Renal pelvis (tissue), 4 donors: ENCODE measurements around the gene HRK. TPM values are rescaled to one million over a fixed set of nuclear protein-coding genes. Genes with fewer than 3 reads are reported as not detected.

Source experiments
- DNase-seq: peaks from one replicate; pipeline ENCODE4 v3.0.0-alpha.2; 2013
- polyA plus RNA-seq, 3 donors: library from polyadenylated mRNA; unstranded; fragments of 120-200 nt; gene quantifications; one replicate each; pipeline ENCODE4 v1.2.1, GENCODE V29; 2013; ENCODE audit not compliant: insufficient read length in 3 of 3

Gene HRK
- polyA plus RNA-seq, 3 donors = 0.22 to 0.54 (median 0.39) TPM

DNA sequence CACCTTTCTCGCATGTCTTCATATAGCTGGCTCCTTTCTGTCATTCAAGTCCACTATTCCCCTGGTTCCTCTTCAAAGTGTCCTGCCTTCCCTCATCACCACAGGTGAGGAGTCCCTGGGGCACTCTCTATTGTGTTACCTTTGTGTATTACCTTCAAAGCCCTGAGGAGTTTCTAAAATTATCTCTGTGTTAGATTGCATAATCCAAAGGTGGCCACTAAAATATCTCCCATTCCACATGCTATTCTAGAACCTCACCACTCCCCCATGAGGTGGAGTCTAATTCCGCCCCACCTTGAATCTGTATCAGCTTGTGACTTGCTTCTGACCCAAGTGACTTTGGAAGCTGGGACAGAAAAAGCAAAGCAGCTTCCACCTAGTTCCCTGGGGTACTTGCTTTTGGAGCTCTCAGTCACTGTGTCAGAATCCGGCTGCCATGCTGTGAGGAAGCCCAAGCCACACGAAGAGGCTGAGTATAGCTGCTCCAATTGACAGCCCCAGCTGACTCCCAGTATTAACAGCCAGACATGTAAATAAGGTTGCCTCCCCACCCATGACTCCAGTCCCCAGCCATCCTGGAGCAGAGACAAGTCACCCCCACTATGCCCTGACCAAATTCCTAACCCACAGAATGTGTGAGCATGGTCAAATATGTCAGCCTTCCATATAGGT is 6.8 kb downstream of the HRK start:
- no peak for DNase-seq

DNA sequence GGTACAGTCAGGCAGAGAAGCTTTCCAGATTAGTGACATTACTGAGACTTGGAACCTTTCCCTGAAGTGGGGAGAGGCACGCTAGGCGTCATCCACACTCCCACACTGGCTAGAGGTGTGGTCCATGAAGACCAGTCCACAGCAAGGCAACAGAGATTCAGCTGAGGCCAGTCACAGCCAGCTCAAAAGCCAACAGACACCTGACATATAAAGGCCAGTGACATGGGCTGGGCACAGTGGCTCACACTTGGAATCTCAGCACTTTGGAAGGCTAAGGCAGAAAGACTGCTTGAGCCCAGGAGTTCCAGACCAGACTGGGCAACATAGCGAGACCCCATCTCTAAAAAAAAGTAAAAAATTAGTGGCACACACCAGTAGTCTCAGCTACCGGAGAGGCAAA is 10.9 kb downstream of the HRK start:
- no peak for DNase-seq

DNA sequence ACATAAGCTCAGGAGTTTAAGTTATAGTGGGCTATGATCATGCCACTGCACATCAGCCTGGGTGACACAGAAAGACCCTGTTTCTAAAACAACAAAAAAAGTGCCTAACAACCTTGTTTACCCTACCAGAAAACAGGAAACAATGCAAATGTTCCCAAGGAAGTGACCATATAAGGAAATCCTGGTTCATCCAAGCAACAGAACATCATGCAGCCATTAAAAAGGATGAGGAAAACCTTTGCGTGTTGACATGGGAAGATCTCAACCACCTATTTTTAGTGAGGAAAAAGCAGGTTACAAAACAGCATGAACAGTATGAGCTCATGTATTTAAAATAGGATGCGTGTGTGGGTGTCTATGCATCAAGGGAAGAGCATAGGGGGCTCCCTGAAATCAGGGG is 13.7 kb downstream of the HRK start:
- no peak for DNase-seq

DNA sequence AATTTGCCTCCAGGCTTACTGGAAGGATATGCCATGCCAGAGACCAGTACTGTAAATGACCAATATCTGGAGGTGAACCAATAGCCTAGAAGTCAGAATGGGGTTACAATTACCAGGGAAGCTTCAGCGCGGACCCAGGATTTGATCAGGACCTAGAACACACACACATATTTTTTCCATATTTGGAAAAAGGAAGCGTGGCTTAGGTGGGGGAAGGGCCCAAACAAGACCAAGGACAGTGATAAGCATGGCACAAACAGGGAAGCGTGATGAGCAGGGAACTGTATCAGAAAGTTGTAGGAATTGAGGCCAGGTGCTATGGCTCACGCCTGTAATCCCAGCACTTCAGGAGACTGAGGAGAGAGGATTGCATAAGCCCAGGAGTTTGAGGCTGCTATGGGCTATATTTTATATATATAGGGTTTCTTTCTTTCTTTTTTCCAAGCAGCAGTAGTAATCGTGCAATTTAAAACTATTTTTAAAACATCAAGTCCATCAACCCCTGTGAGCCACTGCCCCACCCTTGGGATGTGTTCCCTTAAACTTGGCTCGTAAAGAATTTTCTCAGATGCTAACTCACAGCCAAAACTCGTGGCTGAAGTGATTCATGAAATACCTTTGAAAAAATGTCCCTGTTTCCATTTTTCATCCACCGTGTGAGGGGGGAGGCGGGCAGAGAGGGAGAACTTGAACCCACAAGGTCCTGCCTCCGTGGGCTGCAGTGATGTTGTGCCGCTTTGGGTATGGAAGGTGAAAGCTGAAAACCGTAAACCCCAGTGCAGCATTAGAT is 16.7 kb downstream of the HRK start:
- no peak for DNase-seq

DNA sequence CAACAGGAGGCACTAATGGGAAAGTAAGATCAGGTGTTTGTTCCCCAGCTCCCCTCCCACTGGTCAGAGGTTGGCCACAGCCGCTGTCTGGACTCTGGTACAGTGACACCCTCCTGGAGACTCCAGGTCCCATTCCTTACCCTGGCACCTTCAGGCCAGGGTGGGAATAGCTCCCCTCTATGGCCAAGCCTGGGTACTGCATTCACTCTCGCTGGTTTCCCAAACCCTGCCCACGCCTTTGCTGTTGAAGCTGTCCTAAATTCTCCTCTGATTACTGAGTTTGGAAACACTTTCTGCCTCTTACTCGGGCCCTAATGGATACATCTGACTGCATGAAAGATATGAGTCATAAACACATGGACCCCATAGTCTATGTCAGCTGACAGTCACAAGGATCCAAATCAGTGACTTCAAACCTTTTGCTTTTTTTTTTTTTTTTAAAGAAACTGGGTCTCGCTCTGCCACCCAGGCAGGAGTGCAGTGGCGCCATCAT is 17.9 kb downstream of the HRK start:
- no peak for DNase-seq

DNA sequence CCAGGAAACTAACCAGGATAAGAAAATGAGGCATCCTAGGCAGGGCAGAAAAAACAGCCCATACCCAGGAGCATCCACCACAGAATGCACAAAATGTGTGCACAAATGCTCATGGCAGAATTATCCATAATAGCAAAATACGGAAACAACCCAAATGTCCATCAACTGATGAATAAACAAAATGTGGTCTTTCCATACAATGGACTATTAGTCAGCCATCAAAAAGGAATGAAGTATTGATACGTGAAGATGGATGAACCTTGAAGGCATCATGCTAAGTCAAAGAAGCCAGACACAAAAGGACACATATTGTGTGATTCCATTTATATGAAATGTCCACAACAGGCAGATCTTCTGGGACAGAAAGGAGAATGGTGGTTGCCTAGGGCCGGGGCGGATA is 19.1 kb downstream of the HRK start:
- DNase-seq = no peak

DNA sequence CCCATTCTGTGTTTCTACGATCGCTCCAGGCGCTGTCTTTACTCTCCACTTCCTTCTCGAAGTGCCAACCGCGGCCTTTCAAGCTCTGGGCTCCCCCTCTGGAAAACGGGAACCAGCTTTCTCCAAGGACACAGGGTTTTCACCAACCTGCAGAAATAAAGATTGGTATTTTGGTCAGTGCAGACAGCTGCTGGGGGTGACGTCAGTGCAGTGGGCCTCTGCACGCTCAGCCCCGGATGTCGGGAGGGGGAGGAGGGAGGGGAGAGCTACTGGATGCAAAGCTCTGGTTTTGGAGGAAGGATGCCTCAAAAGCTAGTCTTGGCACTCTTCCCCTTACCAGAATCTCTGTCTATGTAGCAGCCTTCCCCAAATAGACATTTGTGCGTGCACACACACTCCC is 19.9 kb downstream of the HRK start:
- DNase-seq = no peak

DNA sequence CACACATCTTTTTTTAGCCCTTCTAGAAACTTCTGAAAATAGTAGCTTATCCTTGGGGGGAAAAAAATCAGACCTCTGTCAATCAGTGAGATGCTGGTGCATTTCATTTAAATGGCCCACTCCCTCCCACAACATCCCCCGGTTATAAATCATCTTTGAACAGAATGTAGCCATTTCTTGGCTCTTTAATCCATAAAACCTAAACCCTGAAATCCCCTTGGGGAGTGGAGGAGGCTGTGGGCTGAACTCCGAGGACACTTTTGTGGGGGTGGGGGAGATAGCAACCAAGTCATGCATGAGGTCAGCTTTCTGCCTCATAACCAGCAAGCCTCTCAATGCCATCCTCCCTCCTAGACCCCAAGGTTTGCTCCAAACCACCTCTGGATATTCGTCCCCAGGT is 21.0 kb downstream of the HRK start:
- DNase-seq = no peak

DNA sequence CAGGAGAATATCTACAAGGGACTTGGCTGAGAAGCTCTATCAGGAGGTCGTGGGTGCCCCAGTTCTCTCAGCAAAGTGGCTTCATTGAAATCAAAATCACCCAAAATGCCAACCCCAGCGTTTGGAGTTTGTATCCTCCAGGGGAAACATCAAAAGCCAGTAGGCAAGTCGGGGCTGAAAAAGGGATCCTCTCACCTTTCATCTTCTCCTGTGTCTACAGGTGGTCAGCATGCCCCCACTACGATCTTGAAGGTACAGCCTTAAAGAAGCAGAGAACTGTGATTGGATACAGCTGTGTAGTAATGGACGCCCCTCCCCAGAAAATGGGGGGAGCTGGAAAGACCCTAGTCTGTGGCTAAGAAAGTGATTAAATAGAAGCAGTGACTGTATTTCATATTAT is 22.2 kb downstream of the HRK start:
- DNase-seq = no peak

DNA sequence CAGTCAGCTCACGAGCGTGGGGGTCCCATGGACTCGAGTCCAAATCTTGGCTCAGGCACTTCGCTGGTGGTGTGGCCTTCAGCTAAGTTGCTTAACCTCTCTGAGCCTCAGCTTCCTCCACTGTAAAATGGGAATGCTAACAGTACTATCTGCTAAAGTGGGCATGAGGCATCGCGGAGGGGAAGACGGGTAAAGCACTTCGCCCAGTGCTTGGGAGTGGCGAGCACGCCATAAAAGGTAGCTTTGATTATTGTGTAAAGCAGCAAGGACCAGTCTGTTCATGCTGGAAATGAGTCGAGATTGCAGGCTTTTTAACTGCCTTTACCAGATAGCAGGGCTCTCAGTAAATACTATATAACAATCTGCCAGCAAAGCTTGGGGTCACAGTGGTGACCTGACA is 24.5 kb downstream of the HRK start:
- no peak for DNase-seq

DNA sequence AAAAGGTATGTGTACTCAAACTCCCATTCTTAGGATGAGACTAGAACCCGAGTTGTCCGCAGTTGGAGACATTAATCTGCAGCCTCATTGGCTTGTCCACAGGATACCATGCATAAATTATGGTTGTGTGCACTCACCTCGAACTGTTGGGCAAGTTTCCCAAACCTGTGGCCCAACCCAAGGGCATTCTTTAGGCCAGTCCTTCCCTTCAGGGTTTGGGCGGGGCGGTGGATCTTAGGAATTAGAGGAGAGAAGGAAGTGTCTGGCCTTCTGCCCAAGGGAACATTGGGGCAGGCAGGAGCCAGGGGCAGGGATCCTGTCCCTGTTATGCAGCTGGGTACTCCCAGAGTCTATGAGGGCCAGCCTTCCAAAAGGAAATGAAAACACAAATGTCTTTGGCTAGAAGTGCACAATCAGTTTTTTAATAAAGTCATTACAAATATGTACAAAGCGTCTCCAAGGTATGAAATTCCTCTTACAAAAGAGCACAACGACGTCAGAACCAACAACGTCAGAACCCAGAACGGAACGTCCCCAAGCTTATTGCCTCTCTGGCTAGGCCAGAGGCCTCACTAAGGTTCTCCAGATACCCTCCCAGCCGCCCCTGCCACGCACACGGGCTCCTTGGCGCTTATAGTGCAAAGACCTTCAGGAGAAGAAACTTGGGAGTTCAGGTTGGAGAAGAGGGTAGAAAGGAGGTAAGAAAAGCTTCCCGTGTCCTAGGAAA is 25.3 kb downstream of the HRK start:
- no peak for DNase-seq

DNA sequence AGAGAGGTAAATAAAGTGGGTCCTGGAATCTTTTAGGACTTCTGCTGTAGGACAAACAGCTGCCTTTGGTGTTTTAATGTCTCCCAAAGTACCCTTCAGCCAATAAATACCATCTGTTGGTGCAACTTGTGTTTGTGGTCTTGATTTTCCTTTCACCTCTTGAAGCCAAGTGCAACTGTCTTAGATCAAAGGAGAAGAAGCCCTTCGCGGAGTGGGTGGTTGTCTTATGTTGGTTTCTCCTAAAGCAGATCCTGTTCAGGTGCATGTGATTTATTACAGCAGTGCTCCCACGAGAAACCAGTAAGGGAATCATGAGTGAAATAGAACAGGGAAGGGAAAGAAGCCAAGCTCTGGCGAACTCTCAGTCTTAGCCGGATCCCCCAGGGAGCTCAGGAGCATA is 27.7 kb downstream of the HRK start:
- DNase-seq = no peak

DNA sequence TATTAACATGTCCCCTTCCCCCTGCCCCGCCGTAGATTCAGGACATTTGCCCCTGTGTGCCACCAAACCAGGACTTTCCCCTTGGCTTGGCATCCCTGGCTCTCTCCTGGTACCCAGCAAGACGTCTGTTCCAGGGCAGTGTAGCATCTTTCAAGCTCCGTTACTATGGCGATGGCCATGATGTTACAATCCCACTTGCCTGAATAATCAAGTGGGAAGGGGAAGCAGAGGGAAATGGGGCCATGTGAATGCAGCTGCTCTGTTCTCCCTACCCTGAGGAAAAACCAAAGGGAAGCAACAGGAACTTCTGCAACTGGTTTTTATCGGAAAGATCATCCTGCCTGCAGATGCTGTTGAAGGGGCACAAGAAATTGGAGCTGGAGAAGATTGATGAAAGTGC is 28.9 kb downstream of the HRK start:
- no peak for DNase-seq

DNA sequence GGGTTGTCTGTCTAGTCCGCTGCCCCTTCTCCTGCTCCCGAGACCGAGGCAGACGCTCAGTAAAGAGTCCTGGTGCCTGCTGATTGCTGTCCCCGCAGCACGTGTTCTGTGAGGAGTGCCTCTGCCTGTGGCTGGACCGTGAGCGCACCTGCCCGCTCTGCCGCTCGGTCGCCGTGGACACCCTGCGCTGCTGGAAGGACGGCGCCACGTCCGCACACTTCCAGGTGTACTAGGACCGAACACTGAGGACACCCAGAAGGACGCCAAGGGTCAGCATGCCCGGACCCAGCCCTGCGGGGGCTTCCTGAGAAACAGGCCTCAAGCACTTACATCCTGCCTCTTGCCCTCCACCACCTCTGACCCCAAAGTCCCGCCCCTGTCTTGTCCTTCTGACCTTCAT is 32.0 kb downstream of the HRK start:
- DNase-seq = no peak

DNA sequence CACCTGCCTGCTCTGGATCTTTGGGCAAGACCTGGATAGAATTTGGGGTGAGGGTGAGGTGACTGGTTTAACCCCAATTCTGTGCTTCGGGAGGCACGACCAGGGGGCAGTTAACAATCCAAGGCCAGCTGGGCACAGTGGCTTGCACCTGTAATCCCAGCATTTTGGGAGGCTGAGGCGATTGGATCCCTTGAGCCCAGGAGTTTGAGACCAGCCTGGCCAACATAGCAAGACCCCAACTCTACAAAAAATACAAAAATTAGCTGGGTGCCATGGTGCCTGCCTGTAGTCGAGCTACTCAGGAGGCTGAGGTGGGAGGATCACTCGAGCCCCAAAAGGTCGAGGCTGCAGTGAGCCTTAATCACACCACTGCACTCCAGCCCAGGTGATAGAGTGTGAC is 38.2 kb downstream of the HRK start:
- DNase-seq = no peak

DNA sequence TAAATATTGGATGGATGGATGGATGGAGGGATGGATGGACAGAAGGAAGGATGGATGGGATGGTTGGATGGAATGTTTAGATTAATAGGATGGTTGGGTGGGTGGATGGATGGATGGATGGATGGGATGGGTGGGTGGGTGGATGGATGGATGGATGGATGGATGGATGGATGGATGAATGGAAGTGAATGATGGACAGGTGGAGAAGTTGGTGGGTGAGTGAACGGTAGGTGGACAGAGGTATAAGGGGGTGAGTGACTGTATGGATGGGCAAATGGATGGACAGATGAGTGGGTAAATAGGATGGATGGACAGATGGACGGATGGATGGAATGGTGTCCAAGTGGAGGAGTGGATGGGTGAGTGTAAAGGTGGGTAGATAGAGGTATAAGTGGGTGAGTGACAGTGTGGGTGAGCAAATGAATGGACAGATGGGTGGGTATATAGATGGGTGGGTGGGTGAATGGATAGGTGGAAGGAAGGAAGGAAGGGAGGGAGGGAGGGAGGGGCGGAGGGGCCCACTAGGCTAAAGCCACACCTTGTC is 41.9 kb downstream of the HRK start:
- DNase-seq = no peak

DNA sequence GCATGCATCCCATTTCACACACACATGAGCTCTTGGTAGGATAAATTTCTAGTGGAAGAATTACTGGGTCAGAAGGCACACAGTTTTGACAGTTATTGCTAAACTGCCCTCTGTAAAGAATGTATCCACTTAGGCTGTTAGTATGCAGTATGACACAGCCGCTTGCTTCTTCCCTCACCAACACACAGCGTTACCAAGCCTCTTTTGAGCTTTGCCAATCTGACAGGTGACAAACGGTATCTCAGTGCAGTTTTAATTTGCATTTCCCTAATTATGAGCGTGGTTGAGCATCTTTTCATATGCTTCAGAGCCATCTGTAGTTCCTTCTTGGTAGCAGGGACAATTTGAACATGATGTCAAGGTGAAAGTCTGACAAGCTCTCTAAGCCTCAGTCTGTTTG is 42.9 kb downstream of the HRK start:
- no peak for DNase-seq

DNA sequence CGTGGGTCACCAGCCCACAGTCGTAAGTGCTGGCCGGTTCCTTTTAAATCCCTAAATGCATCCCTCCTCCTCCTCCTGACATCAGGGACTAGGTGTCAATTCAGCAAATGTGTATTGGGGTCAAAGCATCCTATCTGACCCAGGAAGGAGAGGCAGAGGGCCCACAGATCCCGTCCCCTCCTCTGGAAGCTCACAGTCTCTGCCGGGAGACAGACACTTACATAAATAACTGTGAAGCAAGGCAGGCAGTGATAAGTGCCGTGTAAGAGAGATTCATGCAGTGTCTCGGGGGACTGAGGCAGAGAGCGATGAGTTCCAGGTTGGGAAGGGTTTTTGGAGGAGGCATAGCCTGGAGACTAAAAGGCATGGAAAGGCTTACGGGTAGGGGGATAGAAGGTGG is 44.1 kb downstream of the HRK start:
- no peak for DNase-seq

DNA sequence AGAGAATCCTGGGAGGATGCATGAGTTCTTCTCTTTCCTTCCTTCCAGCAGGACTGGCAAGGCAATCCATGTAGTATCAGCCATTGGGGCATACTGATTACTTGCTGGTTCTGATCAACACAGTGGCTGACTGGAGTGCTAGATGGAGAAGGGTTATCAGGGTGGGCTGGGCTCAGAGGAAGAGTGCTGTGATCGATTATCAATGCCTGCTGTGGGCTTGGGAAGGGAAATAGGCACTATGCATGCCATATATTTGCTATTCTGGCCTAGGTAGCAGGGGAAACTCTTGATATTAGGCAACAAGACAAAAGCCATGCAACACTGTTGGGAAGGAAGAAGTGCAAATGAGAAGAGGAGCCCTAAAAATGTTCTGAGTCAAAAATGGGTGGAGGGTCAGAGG is 45.8 kb downstream of the HRK start:
- no peak for DNase-seq

DNA sequence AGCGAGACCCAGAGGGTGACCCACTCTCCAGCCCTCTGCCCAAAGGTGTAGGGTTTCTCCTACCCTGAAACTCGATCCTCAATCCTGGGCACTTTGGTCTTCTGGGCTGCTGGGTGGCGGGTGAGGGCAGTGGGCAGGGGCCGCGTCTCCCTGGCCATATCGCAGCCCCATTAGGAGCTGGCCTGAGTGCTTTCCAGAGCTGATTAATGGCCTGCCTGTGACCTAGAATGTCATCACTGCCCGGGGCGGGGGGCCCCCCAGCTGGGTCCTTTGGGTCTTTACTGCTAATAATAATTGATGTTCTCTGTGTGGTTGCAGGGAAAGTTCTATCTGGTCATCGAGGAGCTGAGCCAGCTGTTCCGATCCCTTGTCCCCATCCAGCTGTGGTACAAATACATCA is 47.8 kb downstream of the HRK start:
- no peak for DNase-seq

DNA sequence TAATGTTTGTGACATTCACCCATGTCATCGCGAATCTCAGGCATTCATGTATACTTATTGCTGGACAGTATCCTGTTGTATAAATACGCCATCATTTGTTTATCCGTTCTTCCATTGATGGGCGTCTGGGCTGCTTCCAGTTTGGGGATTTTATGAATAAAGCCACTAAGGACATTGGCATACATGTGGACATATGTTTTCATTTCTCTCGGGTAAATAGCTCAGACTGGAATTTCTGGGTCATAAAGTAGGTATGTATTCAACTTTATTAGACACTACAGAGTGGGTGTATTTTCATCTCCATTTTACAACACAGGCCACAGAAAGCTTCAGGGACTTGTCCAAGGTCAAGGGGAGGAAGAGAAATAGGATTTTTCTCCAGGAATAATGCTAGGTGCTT is 48.9 kb downstream of the HRK start:
- no peak for DNase-seq

DNA sequence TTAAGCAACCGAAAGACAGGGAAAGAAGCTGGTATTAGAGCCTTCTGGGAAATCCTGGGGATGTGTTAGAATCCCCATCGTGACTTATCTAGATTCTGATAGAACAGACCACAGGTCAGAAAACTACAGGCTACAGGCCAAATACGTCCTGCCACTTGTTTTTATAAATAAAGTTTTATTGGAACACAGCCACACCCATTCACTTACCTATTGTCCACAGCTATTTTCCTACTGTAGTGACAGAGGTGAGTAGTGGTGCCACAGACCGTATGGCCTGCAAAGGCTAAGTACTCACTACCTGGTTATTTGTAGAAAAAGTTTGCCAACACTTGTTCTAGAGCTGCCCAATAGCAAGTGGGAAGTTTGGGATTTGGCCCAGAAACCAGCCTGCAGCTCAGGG is 53.8 kb downstream of the HRK start:
- no peak for DNase-seq

DNA sequence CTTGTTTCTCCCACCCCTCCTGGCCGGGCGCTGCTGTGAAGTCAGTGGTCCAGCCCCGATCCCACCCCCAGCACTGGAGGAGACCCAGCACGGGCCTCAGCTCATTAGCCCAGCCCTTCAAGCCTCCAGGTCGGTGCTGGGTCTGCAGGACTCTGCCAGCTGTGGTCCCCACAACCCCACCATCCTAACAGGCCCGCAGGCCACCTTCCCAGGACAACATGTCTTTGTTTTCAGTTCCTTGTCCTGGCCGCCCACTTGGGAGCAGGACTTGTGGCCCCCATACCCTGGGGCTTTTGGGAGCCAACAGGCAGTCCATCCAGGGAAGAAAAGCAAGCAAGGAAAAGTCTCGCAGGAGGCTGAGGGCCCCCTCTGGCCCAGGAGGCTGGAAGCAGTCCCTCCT is 60.0 kb downstream of the HRK start:
- DNase-seq = no peak
